Lung (tissue), 12 donors: ENCODE measurements around the gene DOCK1. TPM values are rescaled to one million over a fixed set of nuclear protein-coding genes. Genes with fewer than 3 reads are reported as not detected.

Experiments
- ATAC-seq: fragments of 200-7000 bp; cut with Tn5 transposase; one replicate; pipeline ENCODE4 v1.9.1; 2020; ENCODE audit warnings: moderate number of reproducible peaks; ENCODE audit not compliant: insufficient read depth, low FRiP score
- DNase-seq, 3 donors: peaks; one replicate each; pipeline ENCODE4 v3.0.0-alpha.2; 2013 to 2017
- H3K27ac ChIP-seq, 2 donors: one replicate each; pipeline ENCODE4 v1.5.1; 2013; ENCODE audit warnings: mild to moderate bottlenecking in 2 of 2, moderate library complexity in 2 of 2, control low read depth in 1 of 2, inconsistent platforms in 1 of 2, low read depth in 1 of 2, low read length in 1 of 2
- H3K27me3 ChIP-seq, 3 donors: one replicate each; pipeline ENCODE4 v1.5.1; 2013; ENCODE audit warnings: low read length in 2 of 3; ENCODE audit not compliant: control insufficient read depth in 3 of 3, insufficient read depth in 3 of 3
- H3K36me3 ChIP-seq, 4 donors: one replicate each; pipeline ENCODE4 v1.5.1; 2013; ENCODE audit warnings: low read length in 4 of 4, mild to moderate bottlenecking in 1 of 4, moderate library complexity in 1 of 4; ENCODE audit not compliant: control insufficient read depth in 4 of 4, insufficient read depth in 4 of 4
- H3K4me1 ChIP-seq, 5 donors: one replicate each; pipeline ENCODE4 v1.5.1; 2013; ENCODE audit warnings: low read length in 5 of 5, mild to moderate bottlenecking in 2 of 5, moderate library complexity in 1 of 5; ENCODE audit not compliant: control insufficient read depth in 5 of 5, insufficient read depth in 5 of 5
- H3K4me3 ChIP-seq: one replicate; pipeline ENCODE4 v1.5.1; 2013; ENCODE audit warnings: mild to moderate bottlenecking, control low read depth, moderate library complexity
- H3K9ac ChIP-seq, 2 donors: one replicate each; pipeline ENCODE4 v1.5.1; 2013; ENCODE audit warnings: low read length in 2 of 2, control low read depth in 1 of 2; ENCODE audit not compliant: insufficient read depth in 1 of 2
- H3K9me3 ChIP-seq, 4 donors: one replicate each; pipeline ENCODE4 v1.5.1; 2013; ENCODE audit warnings: low read length in 3 of 4, mild to moderate bottlenecking in 1 of 4, moderate library complexity in 1 of 4; ENCODE audit not compliant: control insufficient read depth in 4 of 4, insufficient read depth in 3 of 4
- WGBS, 2 donors: extraction: QIAGEN DNeasy Blood & Tissue Kit; methylation state at CpG; one replicate each; pipeline ENCODE4 v1.1.7; 2013; 5-methylcytosine and 5-hydroxymethylcytosine counted together
- polyA plus RNA-seq, 2 donors: library from polyadenylated mRNA; stranded (reverse); fragments of 200-250 nt; gene quantifications; one replicate each; pipeline ENCODE4 v1.2.1, GENCODE V29; 2013
- total RNA-seq, 2 donors: library from RNA; depleted of rRNA in 1 of 2; stranded (reverse); fragments of >200 nt in 1 of 2; gene quantifications; one replicate each; pipeline ENCODE4 v1.2.1, GENCODE V29; 2014 to 2021
- TF ChIP-seq, protein P1 (sequence below): IDR thresholded peaks from 2 replicates; pipeline ENCODE4 v1.5.1; 2012; ENCODE audit warnings: mild to moderate bottlenecking; ENCODE audit errors: control extremely low read depth, extremely low read depth
- donor health status: control.
- donor health status: control.
- donor health status: Bipolar disorder and iron deficiency.
- donor health status: healthy.
- donor health status: DM: yes; HTN: yes; CAD: no.

The DOCK1 gene
- total and polyA plus RNA-seq, 4 donors = 11.2 to 102 (median 30.5) TPM

DNA sequence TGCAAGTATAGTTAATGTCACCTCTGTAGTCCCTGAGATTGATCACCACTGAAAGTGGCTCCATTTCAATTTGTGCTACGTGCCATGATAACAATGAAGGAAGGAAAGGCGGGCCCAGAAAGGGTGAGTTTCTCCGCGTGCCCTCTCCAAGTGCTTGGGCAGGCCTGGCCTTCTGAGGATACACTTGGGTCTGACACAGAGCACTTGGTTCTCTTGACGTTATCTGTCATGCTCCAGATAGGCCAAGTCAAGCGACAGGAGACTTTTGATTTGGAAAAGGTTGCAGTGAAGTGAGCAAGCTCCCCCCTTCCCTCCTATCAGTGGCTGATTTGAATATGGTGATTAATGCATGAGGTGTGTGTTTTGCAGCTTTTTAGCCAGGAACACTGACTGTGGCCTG lies 452.0 kb downstream of the DOCK1 start:
- DNase-seq (no peak), ATAC-seq (no peak)
- WGBS, 2 donors = 91 to 95% methylated on average over 6 of the region's 6 CpGs
- TF ChIP-seq, protein P1, sequence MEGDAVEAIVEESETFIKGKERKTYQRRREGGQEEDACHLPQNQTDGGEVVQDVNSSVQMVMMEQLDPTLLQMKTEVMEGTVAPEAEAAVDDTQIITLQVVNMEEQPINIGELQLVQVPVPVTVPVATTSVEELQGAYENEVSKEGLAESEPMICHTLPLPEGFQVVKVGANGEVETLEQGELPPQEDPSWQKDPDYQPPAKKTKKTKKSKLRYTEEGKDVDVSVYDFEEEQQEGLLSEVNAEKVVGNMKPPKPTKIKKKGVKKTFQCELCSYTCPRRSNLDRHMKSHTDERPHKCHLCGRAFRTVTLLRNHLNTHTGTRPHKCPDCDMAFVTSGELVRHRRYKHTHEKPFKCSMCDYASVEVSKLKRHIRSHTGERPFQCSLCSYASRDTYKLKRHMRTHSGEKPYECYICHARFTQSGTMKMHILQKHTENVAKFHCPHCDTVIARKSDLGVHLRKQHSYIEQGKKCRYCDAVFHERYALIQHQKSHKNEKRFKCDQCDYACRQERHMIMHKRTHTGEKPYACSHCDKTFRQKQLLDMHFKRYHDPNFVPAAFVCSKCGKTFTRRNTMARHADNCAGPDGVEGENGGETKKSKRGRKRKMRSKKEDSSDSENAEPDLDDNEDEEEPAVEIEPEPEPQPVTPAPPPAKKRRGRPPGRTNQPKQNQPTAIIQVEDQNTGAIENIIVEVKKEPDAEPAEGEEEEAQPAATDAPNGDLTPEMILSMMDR = no peak
- peaks cover 0 to 8% (median 4%) of the 10 kb centered on the region in 4 donors for H3K36me3 ChIP-seq
- no peak overlapping the region for H3K27ac ChIP-seq
- H3K9me3 ChIP-seq = no peaks in the 10 kb centered on the region
- no peaks in the 10 kb centered on the region for H3K4me1 ChIP-seq
- no peak overlapping the region for H3K4me3 ChIP-seq
- H3K9ac ChIP-seq = no peak overlapping the region
- H3K27me3 ChIP-seq = no peaks in the 10 kb centered on the region

DNA sequence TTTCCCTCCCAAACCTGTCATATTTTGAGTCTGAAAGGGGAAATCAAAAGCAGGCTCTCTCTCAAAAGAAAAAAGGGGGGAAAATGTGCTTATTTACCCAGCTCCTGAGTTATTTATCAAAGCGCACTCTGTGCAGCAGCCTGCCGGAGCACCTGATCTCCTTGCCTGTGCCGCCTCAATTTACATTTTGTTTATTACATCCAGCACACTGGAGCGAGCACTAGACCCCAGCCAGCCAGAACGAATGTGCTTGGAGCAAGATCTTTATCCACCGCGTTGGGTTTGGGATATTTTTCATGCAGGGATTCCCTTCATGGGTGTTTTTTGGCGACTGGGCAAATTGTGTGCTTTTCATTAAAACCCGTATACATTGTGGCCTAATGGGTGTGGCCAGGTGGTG lies 453.1 kb downstream of the DOCK1 start:
- DNase-seq (no peak), ATAC-seq (no peak)
- Histone ChIP-seq H3K9me3 (no peaks in the 10 kb centered on the region), H3K4me3 (no peak overlapping the region), H3K4me1 (no peaks in the 10 kb centered on the region), H3K9ac (no peak overlapping the region), H3K27me3 (no peaks in the 10 kb centered on the region), H3K27ac (no peak overlapping the region), H3K36me3 (peaks cover 0 to 15% (median 8%) of the 10 kb centered on the region in 4 donors)
- TF ChIP-seq, protein P1 = no peak
- WGBS, 2 donors = 93 to 94% methylated on average over 9 of the region's 9 CpGs

DNA sequence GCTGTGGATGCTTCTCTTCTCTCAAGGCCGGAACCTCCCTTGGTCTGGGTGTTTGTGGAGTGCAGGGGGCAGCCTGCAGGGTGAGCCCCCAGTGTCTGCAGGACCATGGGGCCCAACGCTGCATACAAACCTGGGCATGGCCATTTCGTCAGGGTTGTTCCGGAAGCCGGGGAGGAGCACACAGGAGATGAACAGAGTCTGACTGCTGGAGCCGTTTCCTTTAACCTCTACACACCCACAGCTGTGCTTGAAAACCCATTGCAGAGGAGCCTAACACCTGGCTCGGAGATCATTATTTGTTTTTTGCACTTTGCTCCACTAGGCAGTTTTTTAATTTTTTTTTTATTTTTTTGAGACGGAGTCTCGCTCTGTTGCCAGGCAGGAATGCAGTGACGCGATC lies 458.8 kb downstream of the DOCK1 start:
- H3K9me3 ChIP-seq = no peaks in the 10 kb centered on the region
- H3K27me3 ChIP-seq = no peaks in the 10 kb centered on the region
- no peak for DNase-seq
- TF ChIP-seq, protein P1 = no peak
- no peak overlapping the region for H3K9ac ChIP-seq
- no peak for ATAC-seq
- WGBS, 2 donors = 93 to 96% methylated on average over 11 of the region's 11 CpGs
- peaks cover 0 to 17% (median 13%) of the 10 kb centered on the region in 4 donors for H3K36me3 ChIP-seq
- H3K4me1 ChIP-seq = peaks cover 0 to 23% (median 0%) of the 10 kb centered on the region in 5 donors
- no peak overlapping the region for H3K4me3 ChIP-seq
- no peak overlapping the region for H3K27ac ChIP-seq

DNA sequence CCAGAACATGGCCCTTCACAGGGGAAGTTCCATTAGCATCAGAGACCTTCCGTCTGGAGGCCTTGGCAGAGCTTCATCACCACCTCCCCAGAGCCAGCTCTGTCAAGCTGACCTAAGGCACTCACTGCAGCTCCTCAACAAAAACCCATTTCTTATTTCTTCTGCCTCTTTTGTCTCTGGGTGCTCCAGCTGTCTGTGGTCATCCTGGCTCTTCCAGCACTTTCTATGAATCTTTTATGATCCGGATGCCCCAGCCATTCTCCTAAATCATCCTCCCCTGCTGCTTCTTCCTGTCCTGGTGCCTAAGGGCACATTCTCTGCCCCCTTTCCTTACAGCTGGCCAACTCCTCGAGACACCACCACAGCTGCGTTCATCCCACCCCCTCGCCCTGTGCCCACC lies 462.9 kb downstream of the DOCK1 start:
- Histone ChIP-seq H3K27me3 (no peaks in the 10 kb centered on the region), H3K4me3 (no peak overlapping the region), H3K9ac (no peak overlapping the region), H3K36me3 (peaks cover 0 to 13% (median 7%) of the 10 kb centered on the region in 4 donors), H3K9me3 (no peaks in the 10 kb centered on the region), H3K27ac (no peak overlapping the region), H3K4me1 (peaks cover 0 to 23% (median 0%) of the 10 kb centered on the region in 5 donors)
- no peak for ATAC-seq
- TF ChIP-seq, protein P1 = no peak
- DNase-seq = peak in 1 of 3 donors; percentile 30
- WGBS, 2 donors = 87 to 89% methylated on average over 5 of the region's 5 CpGs
